ENCODE data around the gene ZNF407.

The ZNF407 gene

GRCh38 chr18:75110846-75111415 lies 513.3 kb downstream of the ZNF407 start:
- H3K36me3 ChIP-seq (ENCODE audit: control insufficient read depth, insufficient read depth, low read length, severe bottlenecking), result no peaks in the 10 kb centered on the region
- H3K4me1 ChIP-seq (ENCODE audit: control insufficient read depth, insufficient read depth, low read length), result no peaks in the 10 kb centered on the region
- no peaks in the 10 kb centered on the region for H3K9me3 ChIP-seq (ENCODE audit: control insufficient read depth, low read length)
- no peak overlapping the region for H3K4me3 ChIP-seq (ENCODE audit: low read length)
- peaks cover 27% of the 10 kb centered on the region for H3K27me3 ChIP-seq (replicated peaks; ENCODE audit: control insufficient read depth, insufficient read depth, low read length)
- H3K9ac ChIP-seq (ENCODE audit: low read length), result no peak overlapping the region
- DNase-seq (ENCODE audit: low read depth), result no peak

DNA sequence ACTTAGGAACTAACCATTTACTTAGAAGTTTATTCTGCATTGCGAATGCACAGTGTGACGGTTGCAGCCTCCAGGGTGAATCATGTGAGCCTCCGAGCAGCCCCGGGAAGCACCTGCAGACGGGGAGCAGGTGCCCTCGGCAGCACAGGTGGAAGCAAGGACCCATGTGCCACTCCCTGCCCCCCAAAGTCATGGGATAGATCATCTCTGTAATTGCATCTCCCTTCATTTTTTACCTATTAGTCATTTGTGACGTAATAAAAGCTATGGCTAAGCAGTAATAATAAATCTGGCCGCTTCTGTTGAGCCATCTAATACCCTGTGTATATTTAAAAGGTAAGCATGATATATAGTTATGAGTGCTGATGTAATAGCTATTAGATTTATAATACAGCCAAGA lies 514.1 kb downstream of the ZNF407 start:
- Histone ChIP-seq H3K4me1 (ENCODE audit: control insufficient read depth, insufficient read depth, low read length) (no peaks in the 10 kb centered on the region), H3K9ac (ENCODE audit: low read length) (no peak overlapping the region), H3K36me3 (ENCODE audit: control insufficient read depth, insufficient read depth, low read length, severe bottlenecking) (no peaks in the 10 kb centered on the region), H3K27me3 (replicated peaks; ENCODE audit: control insufficient read depth, insufficient read depth, low read length) (peaks cover 28% of the 10 kb centered on the region), H3K4me3 (ENCODE audit: low read length) (no peak overlapping the region), H3K9me3 (ENCODE audit: control insufficient read depth, low read length) (no peaks in the 10 kb centered on the region)
- DNase-seq (ENCODE audit: low read depth), result no peak

GRCh38 chr18:75112186-75113096 lies 514.8 kb downstream of the ZNF407 start:
- no peaks in the 10 kb centered on the region for H3K36me3 ChIP-seq (ENCODE audit: control insufficient read depth, insufficient read depth, low read length, severe bottlenecking)
- no peak for DNase-seq (ENCODE audit: low read depth)
- H3K27me3 ChIP-seq (replicated peaks; ENCODE audit: control insufficient read depth, insufficient read depth, low read length), result peaks cover 27% of the 10 kb centered on the region
- H3K4me3 ChIP-seq (ENCODE audit: low read length), result no peak overlapping the region
- no peaks in the 10 kb centered on the region for H3K9me3 ChIP-seq (ENCODE audit: control insufficient read depth, low read length)
- no peaks in the 10 kb centered on the region for H3K4me1 ChIP-seq (ENCODE audit: control insufficient read depth, insufficient read depth, low read length)
- no peak overlapping the region for H3K9ac ChIP-seq (ENCODE audit: low read length)

- H3K9me3 ChIP-seq (ENCODE audit: control insufficient read depth, low read length), result no peaks in the 10 kb centered on the region
- no peaks in the 10 kb centered on the region for H3K36me3 ChIP-seq (ENCODE audit: control insufficient read depth, insufficient read depth, low read length, severe bottlenecking)
- H3K4me3 ChIP-seq (ENCODE audit: low read length), result no peak overlapping the region
- no peaks in the 10 kb centered on the region for H3K4me1 ChIP-seq (ENCODE audit: control insufficient read depth, insufficient read depth, low read length)
- no peak for DNase-seq (ENCODE audit: low read depth)
- peaks cover 23% of the 10 kb centered on the region for H3K27me3 ChIP-seq (replicated peaks; ENCODE audit: control insufficient read depth, insufficient read depth, low read length)
- no peak overlapping the region for H3K9ac ChIP-seq (ENCODE audit: low read length)
Measured at GRCh38 chr18:75113455-75113854, 515.8 kb downstream of the ZNF407 start.

DNA sequence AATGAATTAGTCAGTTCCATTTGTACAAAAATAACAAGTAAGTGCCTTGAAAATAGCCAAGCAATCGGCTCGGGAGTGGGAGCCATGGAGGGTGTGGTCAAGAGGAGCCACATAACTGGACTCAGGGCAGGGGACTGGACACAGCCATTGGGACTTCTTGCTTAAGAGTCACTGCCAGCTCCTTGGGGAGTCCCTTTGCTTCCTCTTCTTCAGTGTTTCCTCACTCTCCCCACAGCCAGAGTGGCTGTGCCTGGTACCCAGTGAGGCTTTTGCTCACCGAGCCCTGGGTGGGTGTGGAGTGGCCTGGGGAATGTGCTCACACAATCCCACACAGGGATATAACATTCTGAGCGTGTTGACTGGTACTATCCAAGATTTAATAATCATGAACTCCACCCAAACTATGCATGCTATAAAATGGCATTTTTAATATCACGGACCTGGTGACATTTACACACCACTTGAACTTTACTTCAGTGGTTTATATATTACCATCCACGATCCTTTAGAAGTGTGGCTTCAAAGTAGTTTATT lies 516.6 kb downstream of the ZNF407 start:
- Histone ChIP-seq H3K4me3 (ENCODE audit: low read length) (no peak overlapping the region), H3K9me3 (ENCODE audit: control insufficient read depth, low read length) (no peaks in the 10 kb centered on the region), H3K27me3 (replicated peaks; ENCODE audit: control insufficient read depth, insufficient read depth, low read length) (peaks cover 21% of the 10 kb centered on the region), H3K9ac (ENCODE audit: low read length) (no peak overlapping the region), H3K36me3 (ENCODE audit: control insufficient read depth, insufficient read depth, low read length, severe bottlenecking) (no peaks in the 10 kb centered on the region), H3K4me1 (ENCODE audit: control insufficient read depth, insufficient read depth, low read length) (no peaks in the 10 kb centered on the region)
- DNase-seq (ENCODE audit: low read depth), result no peak
